A673 (cell line): ENCODE results near the gene HIP1R.

ENCODE experiments used
- EZH2 ChIP-seq: fragments of 200-600 bp; sonication (generic); IDR thresholded peaks from 2 replicates; pipeline ENCODE4 v1.6.1; 2017; ENCODE audit warnings: borderline replicate concordance, low read depth, mild to moderate bottlenecking, mixed read lengths, antibody characterized with exemption, low read length; ENCODE audit not compliant: poor library complexity, severe bottlenecking
- TF ChIP-seq, protein P1 (sequence below): fragments of 300-800, 200-600 bp; sonication (generic); conservative IDR thresholded peaks from 2 replicates; pipeline ENCODE4 v1.5.1; 2017; ENCODE audit warnings: low read depth, mild to moderate bottlenecking, antibody characterized with exemption, low read length, moderate library complexity, mixed read lengths

DNA sequence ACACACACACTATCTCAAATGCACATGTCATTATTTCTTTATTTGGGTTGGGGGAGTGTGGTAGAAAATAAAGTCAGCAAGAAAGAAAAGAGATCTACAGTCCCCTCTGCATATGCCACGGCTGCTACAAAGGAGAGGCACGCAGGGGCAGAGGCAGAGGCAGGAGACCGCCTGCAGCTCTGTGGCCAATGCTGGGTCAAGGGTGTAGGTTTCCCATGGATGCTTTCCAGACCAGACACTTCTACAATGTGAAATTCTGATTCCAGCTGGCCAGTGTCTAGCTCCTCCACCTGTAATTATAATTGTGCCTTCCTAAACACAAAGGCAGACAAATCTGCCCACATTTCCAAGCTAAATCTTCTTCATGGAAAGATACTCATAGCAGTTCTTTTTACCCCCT, 41.5 kb downstream of the HIP1R start:
- TF ChIP-seq, protein P1, sequence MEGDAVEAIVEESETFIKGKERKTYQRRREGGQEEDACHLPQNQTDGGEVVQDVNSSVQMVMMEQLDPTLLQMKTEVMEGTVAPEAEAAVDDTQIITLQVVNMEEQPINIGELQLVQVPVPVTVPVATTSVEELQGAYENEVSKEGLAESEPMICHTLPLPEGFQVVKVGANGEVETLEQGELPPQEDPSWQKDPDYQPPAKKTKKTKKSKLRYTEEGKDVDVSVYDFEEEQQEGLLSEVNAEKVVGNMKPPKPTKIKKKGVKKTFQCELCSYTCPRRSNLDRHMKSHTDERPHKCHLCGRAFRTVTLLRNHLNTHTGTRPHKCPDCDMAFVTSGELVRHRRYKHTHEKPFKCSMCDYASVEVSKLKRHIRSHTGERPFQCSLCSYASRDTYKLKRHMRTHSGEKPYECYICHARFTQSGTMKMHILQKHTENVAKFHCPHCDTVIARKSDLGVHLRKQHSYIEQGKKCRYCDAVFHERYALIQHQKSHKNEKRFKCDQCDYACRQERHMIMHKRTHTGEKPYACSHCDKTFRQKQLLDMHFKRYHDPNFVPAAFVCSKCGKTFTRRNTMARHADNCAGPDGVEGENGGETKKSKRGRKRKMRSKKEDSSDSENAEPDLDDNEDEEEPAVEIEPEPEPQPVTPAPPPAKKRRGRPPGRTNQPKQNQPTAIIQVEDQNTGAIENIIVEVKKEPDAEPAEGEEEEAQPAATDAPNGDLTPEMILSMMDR: no peak
- TF ChIP-seq EZH2: no peak
